HepG2 (cell line): ENCODE results near the gene MYO10.

Source experiments
- EZH2 ChIP-seq: conservative IDR thresholded peaks from 2 replicates; pipeline ENCODE4 v1.6.1; 2012; ENCODE audit warnings: mild to moderate bottlenecking, low read depth, low read length, moderate library complexity
- KLF13 ChIP-seq: sonication (generic); formaldehyde crosslinking; IDR thresholded peaks from 2 replicates; pipeline ENCODE4 v1.4.0; 2020; ENCODE audit warnings: mild to moderate bottlenecking, missing genetic modification reagents
- POLR2A ChIP-seq, 2 experiments: IDR thresholded peaks; 2 replicates each; pipeline ENCODE4 v1.6.1; 2011; ENCODE audit warnings: low read depth in 2 of 2, low read length in 2 of 2, mild to moderate bottlenecking in 1 of 2, moderate library complexity in 1 of 2; ENCODE audit not compliant: insufficient read depth in 1 of 2
- ZNF121 ChIP-seq: sonication (generic); formaldehyde crosslinking; IDR thresholded peaks from 2 replicates; pipeline ENCODE4 v1.5.0; 2020; ENCODE audit warnings: mild to moderate bottlenecking, missing genetic modification reagents
- ZNF17 ChIP-seq: sonication (generic); formaldehyde crosslinking; IDR thresholded peaks from 2 replicates; pipeline ENCODE4 v1.5.0; 2020; ENCODE audit warnings: mild to moderate bottlenecking, missing genetic modification reagents
- ZNF354B ChIP-seq: sonication (generic); formaldehyde crosslinking; IDR thresholded peaks from 2 replicates; pipeline ENCODE4 v1.8.0; 2022; ENCODE audit warnings: mild to moderate bottlenecking, missing genetic modification reagents
- ZNF788 ChIP-seq: sonication (generic); formaldehyde crosslinking; IDR thresholded peaks from 2 replicates; pipeline ENCODE4 v1.5.0; 2020; ENCODE audit warnings: mild to moderate bottlenecking, missing genetic modification reagents, borderline replicate concordance
- TF ChIP-seq, protein P1 (sequence below): sonication (generic); formaldehyde crosslinking; IDR thresholded peaks from 2 replicates; pipeline ENCODE4 v1.5.0; 2020; ENCODE audit warnings: mild to moderate bottlenecking, missing genetic modification reagents, moderate library complexity
- TF ChIP-seq, protein P2 (sequence below): IDR thresholded peaks from 2 replicates; pipeline ENCODE4 v1.6.1; 2016; ENCODE audit warnings: low read depth, control low read depth

DNA sequence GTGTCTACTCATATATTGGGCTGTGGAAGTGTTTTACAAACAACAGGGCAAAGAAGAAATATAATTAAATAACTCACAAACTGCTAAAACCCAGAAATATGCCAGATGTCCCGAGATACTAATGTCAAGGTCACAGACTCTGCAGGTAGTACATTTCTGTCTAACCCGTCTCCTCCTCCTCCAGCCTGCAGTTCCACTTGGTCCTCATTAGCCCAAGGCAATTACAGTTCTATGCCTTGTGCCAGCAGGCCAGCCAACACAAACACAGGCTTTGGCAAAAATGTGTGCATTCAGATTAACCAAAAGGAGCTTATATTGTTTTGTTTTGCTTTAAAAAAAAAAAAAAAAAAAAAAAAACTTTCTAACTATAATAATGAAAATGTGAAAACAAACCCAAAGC is 148.8 kb downstream of the MYO10 start:
- TF ChIP-seq, protein P1, sequence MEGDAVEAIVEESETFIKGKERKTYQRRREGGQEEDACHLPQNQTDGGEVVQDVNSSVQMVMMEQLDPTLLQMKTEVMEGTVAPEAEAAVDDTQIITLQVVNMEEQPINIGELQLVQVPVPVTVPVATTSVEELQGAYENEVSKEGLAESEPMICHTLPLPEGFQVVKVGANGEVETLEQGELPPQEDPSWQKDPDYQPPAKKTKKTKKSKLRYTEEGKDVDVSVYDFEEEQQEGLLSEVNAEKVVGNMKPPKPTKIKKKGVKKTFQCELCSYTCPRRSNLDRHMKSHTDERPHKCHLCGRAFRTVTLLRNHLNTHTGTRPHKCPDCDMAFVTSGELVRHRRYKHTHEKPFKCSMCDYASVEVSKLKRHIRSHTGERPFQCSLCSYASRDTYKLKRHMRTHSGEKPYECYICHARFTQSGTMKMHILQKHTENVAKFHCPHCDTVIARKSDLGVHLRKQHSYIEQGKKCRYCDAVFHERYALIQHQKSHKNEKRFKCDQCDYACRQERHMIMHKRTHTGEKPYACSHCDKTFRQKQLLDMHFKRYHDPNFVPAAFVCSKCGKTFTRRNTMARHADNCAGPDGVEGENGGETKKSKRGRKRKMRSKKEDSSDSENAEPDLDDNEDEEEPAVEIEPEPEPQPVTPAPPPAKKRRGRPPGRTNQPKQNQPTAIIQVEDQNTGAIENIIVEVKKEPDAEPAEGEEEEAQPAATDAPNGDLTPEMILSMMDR (CRISPR knock-in tag), result no peak
- TF ChIP-seq, protein P2, sequence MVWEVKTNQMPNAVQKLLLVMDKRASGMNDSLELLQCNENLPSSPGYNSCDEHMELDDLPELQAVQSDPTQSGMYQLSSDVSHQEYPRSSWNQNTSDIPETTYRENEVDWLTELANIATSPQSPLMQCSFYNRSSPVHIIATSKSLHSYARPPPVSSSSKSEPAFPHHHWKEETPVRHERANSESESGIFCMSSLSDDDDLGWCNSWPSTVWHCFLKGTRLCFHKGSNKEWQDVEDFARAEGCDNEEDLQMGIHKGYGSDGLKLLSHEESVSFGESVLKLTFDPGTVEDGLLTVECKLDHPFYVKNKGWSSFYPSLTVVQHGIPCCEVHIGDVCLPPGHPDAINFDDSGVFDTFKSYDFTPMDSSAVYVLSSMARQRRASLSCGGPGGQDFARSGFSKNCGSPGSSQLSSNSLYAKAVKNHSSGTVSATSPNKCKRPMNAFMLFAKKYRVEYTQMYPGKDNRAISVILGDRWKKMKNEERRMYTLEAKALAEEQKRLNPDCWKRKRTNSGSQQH, result no peak
- TF ChIP-seq KLF13 (CRISPR knock-in tag) (no peak), ZNF788 (CRISPR knock-in tag) (no peak), ZNF17 (CRISPR knock-in tag) (no peak), ZNF121 (no peak), EZH2 (no peak), POLR2A (IDR thresholded peaks at IDR 0.05; ENCODE audit: insufficient read depth in 1 of 2, low read depth in 2 of 2, low read length in 2 of 2) (no peak), ZNF354B (no peak)
